HepG2 (cell line): ENCODE data around the gene CAND1. TPM values are rescaled to one million over a fixed set of nuclear protein-coding genes. Genes with fewer than 3 reads are reported as not detected.

Experiments
- ATAC-seq: fragments of 200-7000 bp; cut with Tn5 transposase; 3 replicates; pipeline ENCODE4 v1.9.1; 2020; ENCODE audit warnings: mild to moderate bottlenecking, moderate library complexity
- BruUV-seq: library from RNA; stranded (reverse); fragments of 400-500 nt; replicated peaks from 2 replicates; lab custom pipeline; 2021; lab: Mats Ljungman, UMichigan
- CTCF ChIA-PET: fragments of 300-600 bp; formaldehyde crosslinking; extraction: SDS; loops from one replicate; lab custom pipeline; 2021; ENCODE audit warnings: low total read pairs, inconsistent platforms, low intra/inter-chr PET ratio; lab: Yijun Ruan, JAX
- POLR2A ChIA-PET: fragments of 350-600 bp; sonication (Branson Sonifier 250); formaldehyde crosslinking; loops from one replicate; lab custom pipeline; 2020; ENCODE audit warnings: antibody characterized with exemption, inconsistent platforms; lab: Yijun Ruan, JAX
- DNase-seq: peaks from one replicate; pipeline ENCODE4 v3.0.0-alpha.2; 2015; ENCODE audit warnings: low spot score
- FAIRE-seq: peaks from 3 replicates; lab custom pipeline; 2011; peaks lifted over from hg19 to GRCh38; lab: Jason Lieb, UNC
- H2AFZ ChIP-seq: one replicate; pipeline ENCODE4 v1.6.1; 2011; ENCODE audit warnings: low read length, inconsistent platforms
- H3K27ac ChIP-seq: fragments of 300-600 bp; 3 replicates; pipeline ENCODE4 v1.8.0; 2011; ENCODE audit warnings: mixed run types, mild to moderate bottlenecking, mixed read lengths, low read length, inconsistent platforms; ENCODE audit not compliant: insufficient read depth; ENCODE audit errors: extremely low read length
- H3K27me3 ChIP-seq, 2 experiments: fragments of 200-600 bp in 1 of 2; 2 replicates in 1 of 2; 3 replicates in 1 of 2; pipeline versions ENCODE4 v1.6.0 to v1.8.0; 2011; ENCODE audit warnings: low read length in 2 of 2, mild to moderate bottlenecking in 2 of 2, moderate library complexity in 2 of 2, inconsistent platforms in 1 of 2; ENCODE audit not compliant: insufficient read depth in 2 of 2, control insufficient read depth in 1 of 2
- H3K36me3 ChIP-seq, 2 experiments: fragments of 200-600 bp in 1 of 2; replicated peaks in 1 of 2; 2 replicates in 1 of 2; 3 replicates in 1 of 2; pipeline versions ENCODE4 v1.5.1 to v1.8.0; 2011; ENCODE audit warnings: low read length in 2 of 2, inconsistent platforms in 1 of 2; ENCODE audit not compliant: insufficient read depth in 2 of 2, control insufficient read depth in 1 of 2
- H3K4me1 ChIP-seq: 2 replicates; pipeline ENCODE4 v1.5.1; 2012; ENCODE audit warnings: low read length, inconsistent platforms; ENCODE audit not compliant: insufficient read depth
- H3K4me2 ChIP-seq: 2 replicates; pipeline ENCODE4 v1.6.0; 2011; ENCODE audit warnings: low read depth, low read length, inconsistent platforms
- H3K4me3 ChIP-seq, 3 experiments: fragments of 200-600 bp in 1 of 3; sonication (generic), shearing (Covaris generic) in 1 of 3; replicated peaks in 1 of 3; 2 replicates each; pipeline ENCODE4 v1.5.1; 2011 to 2016; ENCODE audit warnings: low read length in 3 of 3, inconsistent platforms in 2 of 3, low read depth in 2 of 3, mild to moderate bottlenecking in 2 of 3, control low read depth in 1 of 3, mixed read lengths in 1 of 3; ENCODE audit not compliant: insufficient read depth in 1 of 3
- H3K79me2 ChIP-seq: one replicate; pipeline ENCODE4 v1.6.1; 2011; ENCODE audit warnings: low read length, inconsistent platforms; ENCODE audit not compliant: insufficient read depth
- H3K9ac ChIP-seq: 2 replicates; pipeline ENCODE4 v1.6.0; 2011; ENCODE audit warnings: mild to moderate bottlenecking, low read depth, low read length, inconsistent platforms; ENCODE audit not compliant: insufficient read depth
- H3K9me3 ChIP-seq: 2 replicates; pipeline ENCODE4 v1.5.1; 2012; ENCODE audit warnings: mild to moderate bottlenecking, low read length
- H4K20me1 ChIP-seq: 2 replicates; pipeline ENCODE4 v1.6.0; 2011; ENCODE audit warnings: inconsistent platforms, mild to moderate bottlenecking, low read length, moderate library complexity; ENCODE audit not compliant: insufficient read depth
- CREBL2 ChIP-seq: sonication (generic); formaldehyde crosslinking; IDR thresholded peaks from 2 replicates; pipeline ENCODE4 v1.8.1; 2023; ENCODE audit warnings: missing genetic modification reagents, mild to moderate bottlenecking, borderline replicate concordance
- GATAD2A ChIP-seq: IDR thresholded peaks from 2 replicates; pipeline ENCODE4 v1.6.1; 2016
- KMT2A ChIP-seq: sonication (generic); formaldehyde crosslinking; IDR thresholded peaks from 2 replicates; pipeline ENCODE4 v1.4.0; 2020; ENCODE audit warnings: missing genetic modification reagents
- MAFK ChIP-seq, 2 experiments: IDR thresholded peaks in 1 of 2; conservative IDR thresholded peaks in 1 of 2; 2 replicates each; pipeline ENCODE4 v1.6.1; 2011; ENCODE audit warnings: improper control_type of control experiment in 2 of 2, low read length in 2 of 2
- MED13 ChIP-seq: sonication (generic); formaldehyde crosslinking; IDR thresholded peaks from 2 replicates; pipeline ENCODE4 v1.5.0; 2020; ENCODE audit warnings: missing genetic modification reagents
- PAF1 ChIP-seq: IDR thresholded peaks from 2 replicates; pipeline ENCODE4 v1.6.1; 2016; ENCODE audit warnings: missing genetic modification reagents, missing compliant biosample characterization
- PAX8 ChIP-seq: sonication (generic); formaldehyde crosslinking; IDR thresholded peaks from 2 replicates; pipeline ENCODE4 v1.8.0; 2022; ENCODE audit warnings: mild to moderate bottlenecking, missing genetic modification reagents, borderline replicate concordance
- STAT5B ChIP-seq: sonication (generic); formaldehyde crosslinking; IDR thresholded peaks from 2 replicates; pipeline ENCODE4 v1.4.0; 2020; ENCODE audit warnings: missing genetic modification reagents
- ZNF570 ChIP-seq: sonication (generic); formaldehyde crosslinking; IDR thresholded peaks from 2 replicates; pipeline ENCODE4 v1.4.0; 2020; ENCODE audit warnings: mild to moderate bottlenecking, missing genetic modification reagents, borderline replicate concordance
- WGBS: methylation state at CpG from one replicate; pipeline ENCODE4 v1.1.6; 2017; ENCODE audit warnings: low lambda C conversion rate; 5-methylcytosine and 5-hydroxymethylcytosine counted together
- in situ Hi-C: cut with HindIII; loops from 2 replicates; pipeline ENCODE4 v1.10.0; 2017; ENCODE audit warnings: low pct_unique_long_range_greater_than_20kb; ENCODE audit not compliant: extremely low pct_ligation_motif_present
- intact Hi-C: fragments of 100-400 bp; cut with micrococcal nuclease; formaldehyde crosslinking; loops from one replicate; pipeline ENCODE4 v1.10.0; 2022; ENCODE audit not compliant: unreplicated experiment
- polyA plus RNA-seq, 8 experiments: library from polyadenylated mRNA; depleted of rRNA in 3 of 8; stranded (reverse) in 7 of 8; unstranded in 1 of 8; fragments of >200 nt; fragmentation: Illumina TruSeq in 4 of 8; extraction: Trizol in 4 of 8; gene quantifications; 2 replicates each; pipeline versions ENCODE4 v1.2.1 to v1.2.3, GENCODE V29; 2011 to 2016; ENCODE audit warnings: low read depth in 4 of 8, missing spikeins in 1 of 8, mixed read lengths in 1 of 8; ENCODE audit not compliant: insufficient read depth in 1 of 8
- total RNA-seq, 5 experiments: library from RNA; depleted of rRNA; stranded (reverse); fragments of >200 nt; fragmentation: Illumina TruSeq; extraction: Trizol; gene quantifications; 2 replicates each; pipeline ENCODE4 v1.2.3, GENCODE V29; 2016; ENCODE audit warnings: low read depth in 1 of 5
- TF ChIP-seq, protein P1 (sequence below): sonication (generic); formaldehyde crosslinking; IDR thresholded peaks from 2 replicates; pipeline ENCODE4 v1.4.0; 2020; ENCODE audit warnings: missing genetic modification reagents, borderline replicate concordance

CAND1 gene
- total and polyA plus RNA-seq, 2 of the 13 experiments (the other 11 are each of a cell fraction or from before 2014, with no cell fraction given): 56.2 to 138 TPM

GRCh38 chr12:67315661-67316060 is 46.5 kb downstream of the CAND1 start:
- H3K27ac ChIP-seq: no peak overlapping the region
- no TSS peak for BruUV-seq
- 96% methylated on average over 1 of the region's 1 CpG for WGBS
- no peak overlapping the region for H3K4me2 ChIP-seq
- FAIRE-seq (no peak), ATAC-seq (no peak), DNase-seq (no peak)
- no peak overlapping the region for H2AFZ ChIP-seq
- ChIA-PET POLR2A (interaction anchor here (2.0 kb wide), 1 partner anchor 46 kb away, joined by 8 read pairs; the partner anchor contains the start of gene CAND1), CTCF (no interaction called here)
- H3K9ac ChIP-seq: no peak overlapping the region
- no peaks in the 10 kb centered on the region for H3K9me3 ChIP-seq
- peaks cover 3 to 29% of the 10 kb centered on the region in 2 experiments for H3K36me3 ChIP-seq
- H3K4me3 ChIP-seq: no peak overlapping the region
- no peaks in the 10 kb centered on the region for H3K79me2 ChIP-seq
- no peaks in the 10 kb centered on the region for H3K4me1 ChIP-seq
- TF ChIP-seq PAX8 (CRISPR knock-in tag): no peak
- peak in 1 of 2 experiments; percentile 46; a peak in 1 of 4 replicates for TF ChIP-seq MAFK (conservative IDR thresholded peaks at IDR 0.05 in 1 of 2, IDR thresholded peaks at IDR 0.05 in 1 of 2; ENCODE audit: low read length in 2 of 2)
- no peaks in the 10 kb centered on the region for H3K27me3 ChIP-seq
- H4K20me1 ChIP-seq: no peaks in the 10 kb centered on the region
- intact Hi-C loops (no loop called here), in situ Hi-C loops (no loop called here)

DNA sequence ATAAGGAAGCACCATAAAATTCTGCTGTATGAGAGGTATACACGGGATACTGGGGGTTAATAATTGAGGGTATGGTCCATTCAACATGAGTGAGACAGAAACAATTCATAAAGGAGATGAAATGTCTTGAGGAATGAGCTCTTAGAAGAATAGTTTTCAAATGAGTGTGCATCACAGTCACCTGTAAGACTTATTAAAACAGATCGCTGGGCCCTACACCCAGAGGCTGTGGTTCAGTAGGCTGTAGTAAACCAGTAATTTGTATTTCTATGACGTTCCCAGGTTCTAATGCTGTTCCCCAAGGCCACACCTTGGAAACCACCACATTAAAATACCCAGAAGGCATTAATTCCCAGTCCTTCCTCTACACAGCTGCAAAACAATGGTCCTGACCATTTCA is 49.6 kb downstream of the CAND1 start:
- H3K36me3 ChIP-seq: peaks cover 0 to 5% of the 10 kb centered on the region in 2 experiments; a peak in 1 of 5 replicates
- H3K79me2 ChIP-seq: no peaks in the 10 kb centered on the region
- POLR2A ChIA-PET: interaction anchor here (1.1 kb wide), 1 partner anchor 50 kb away, joined by 5 read pairs; the partner anchor contains the start of gene CAND1
- 99% methylated on average over 3 of the region's 3 CpGs for WGBS
- ATAC-seq (no peak), DNase-seq (no peak), FAIRE-seq (no peak)
- H3K4me2 ChIP-seq: no peak overlapping the region
- H3K4me3 ChIP-seq: no peak overlapping the region
- TF ChIP-seq PAF1 (CRISPR knock-in tag) (no peak), ZNF570 (CRISPR knock-in tag) (no peak), MED13 (CRISPR knock-in tag) (no peak), KMT2A (CRISPR knock-in tag) (no peak), GATAD2A (CRISPR knock-in tag) (no peak), CREBL2 (CRISPR knock-in tag) (no peak), STAT5B (CRISPR knock-in tag) (no peak)
- TF ChIP-seq, protein P1, sequence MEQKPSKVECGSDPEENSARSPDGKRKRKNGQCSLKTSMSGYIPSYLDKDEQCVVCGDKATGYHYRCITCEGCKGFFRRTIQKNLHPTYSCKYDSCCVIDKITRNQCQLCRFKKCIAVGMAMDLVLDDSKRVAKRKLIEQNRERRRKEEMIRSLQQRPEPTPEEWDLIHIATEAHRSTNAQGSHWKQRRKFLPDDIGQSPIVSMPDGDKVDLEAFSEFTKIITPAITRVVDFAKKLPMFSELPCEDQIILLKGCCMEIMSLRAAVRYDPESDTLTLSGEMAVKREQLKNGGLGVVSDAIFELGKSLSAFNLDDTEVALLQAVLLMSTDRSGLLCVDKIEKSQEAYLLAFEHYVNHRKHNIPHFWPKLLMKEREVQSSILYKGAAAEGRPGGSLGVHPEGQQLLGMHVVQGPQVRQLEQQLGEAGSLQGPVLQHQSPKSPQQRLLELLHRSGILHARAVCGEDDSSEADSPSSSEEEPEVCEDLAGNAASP: no peak
- H3K9me3 ChIP-seq: no peaks in the 10 kb centered on the region
- H3K27ac ChIP-seq: no peak overlapping the region
- intact Hi-C loops (no loop called here), in situ Hi-C loops (no loop called here)
- no peak overlapping the region for H2AFZ ChIP-seq
- H3K27me3 ChIP-seq: no peaks in the 10 kb centered on the region
- CTCF ChIA-PET: no interaction called here
- no TSS peak for BruUV-seq
- no peak overlapping the region for H3K9ac ChIP-seq
- H4K20me1 ChIP-seq: no peaks in the 10 kb centered on the region
- no peaks in the 10 kb centered on the region for H3K4me1 ChIP-seq
